Choroid plexus epithelial cell (primary cell): Measurements from ENCODE around the gene GIGYF2.
A peak's percentile ranks its signal among the peaks of the same experiment; 100 is the strongest.

Experiments used
- DNase-seq: peaks from one replicate; pipeline ENCODE4 v3.0.0-alpha.2; 2010; ENCODE audit warnings: low read depth
- H3K4me3 ChIP-seq: 2 replicates; pipeline ENCODE4 v1.5.1; 2011; ENCODE audit warnings: low read depth, mild to moderate bottlenecking, control low read depth, low read length, moderate library complexity
- CTCF ChIP-seq: conservative IDR thresholded peaks from 2 replicates; pipeline ENCODE4 v1.5.1; 2011; ENCODE audit warnings: low read depth, mild to moderate bottlenecking, control low read depth, inconsistent platforms, low read length, moderate library complexity

GIGYF2 gene

GRCh38 chr2:232772531-232772930, 75.4 kb downstream of the GIGYF2 start:
- no peak for DNase-seq
- no peak for TF ChIP-seq CTCF
- no peak overlapping the region for H3K4me3 ChIP-seq

GRCh38 chr2:232773815-232774214, 76.7 kb downstream of the GIGYF2 start:
- DNase-seq = no peak
- no peak overlapping the region for H3K4me3 ChIP-seq
- TF ChIP-seq CTCF = no peak

- peak; percentile 31 for DNase-seq
- H3K4me3 ChIP-seq = no peak within 1 kb of the TSS
- TF ChIP-seq CTCF = no peak
Observed at GRCh38 chr2:232776435-232776834, 79.3 kb downstream of the GIGYF2 start, which contains the start of gene KCNJ13. Gene KCNJ13, minus strand, starts transcription at chr2:232776565. Its CDS starts 5,203 bp downstream, at chr2:232771362.

- TF ChIP-seq CTCF = no peak
- no peak for DNase-seq
- no peak overlapping the region for H3K4me3 ChIP-seq
Observed at GRCh38 chr2:232777276-232777675, 80.1 kb downstream of the GIGYF2 start.

- no peak for DNase-seq
- no peak overlapping the region for H3K4me3 ChIP-seq
- TF ChIP-seq CTCF = no peak
Observed at GRCh38 chr2:232779465-232779864, 82.3 kb downstream of the GIGYF2 start.

- DNase-seq = peak; percentile 42
- no peak for TF ChIP-seq CTCF
- no peak overlapping the region for H3K4me3 ChIP-seq
Observed at GRCh38 chr2:232779934-232780333, 82.8 kb downstream of the GIGYF2 start.

- no peak for TF ChIP-seq CTCF
- peak; percentile 76 for DNase-seq
- H3K4me3 ChIP-seq = no peak overlapping the region
Observed at GRCh38 chr2:232781765-232782164, 84.6 kb downstream of the GIGYF2 start.
